A549 (cell line): ENCODE measurements around the gene PRUNE2. TPM values are rescaled to one million over a fixed set of nuclear protein-coding genes. Genes with fewer than 3 reads are reported as not detected.

ENCODE experiments used
- ATAC-seq, 2 experiments: fragments of 200-7000 bp in 1 of 2; fragments of >200 bp in 1 of 2; cut with Nextera tagmentation in 1 of 2; cut with Tn5 transposase in 1 of 2; 3 replicates each; pipeline versions ENCODE4 v1.8.0 to v1.9.1; 2018 to 2020; ENCODE audit warnings: mild to moderate bottlenecking in 1 of 2, moderate library complexity in 1 of 2
- CTCF ChIA-PET: fragments of 300-600 bp; sonication (Branson Sonifier 250); formaldehyde crosslinking; extraction: SDS; loops from one replicate; lab custom pipeline; 2021; ENCODE audit warnings: antibody characterized with exemption, inconsistent platforms; lab: Yijun Ruan, JAX
- POLR2A ChIA-PET: fragments of 350-600 bp; formaldehyde crosslinking; extraction: SDS; loops from one replicate; lab custom pipeline; 2021; ENCODE audit warnings: antibody characterized with exemption, inconsistent platforms; lab: Yijun Ruan, JAX
- DNase-seq, 2 experiments: peaks; one replicate each; pipeline versions ENCODE4 v3.0.0 to v3.0.0-alpha.2; 2011 to 2016; ENCODE audit warnings: low read depth in 1 of 2, low spot score in 1 of 2
- FAIRE-seq: peaks from 2 replicates; lab custom pipeline; 2011; peaks lifted over from hg19 to GRCh38; lab: Jason Lieb, UNC
- H3K27ac ChIP-seq, 2 experiments: fragments of >200 bp; sonication (Bioruptor Twin); formaldehyde crosslinking; 3 replicates each; pipeline ENCODE4 v1.5.1; 2016 to 2017
- H3K4me1 ChIP-seq: fragments of >200 bp; sonication (Bioruptor Twin); formaldehyde crosslinking; 3 replicates; pipeline ENCODE4 v1.6.1; 2016
- H3K4me2 ChIP-seq: fragments of >200 bp; sonication (Bioruptor Twin); formaldehyde crosslinking; 3 replicates; pipeline ENCODE4 v1.6.1; 2016
- H3K4me3 ChIP-seq: fragments of >200 bp; sonication (Bioruptor Twin); formaldehyde crosslinking; 3 replicates; pipeline ENCODE4 v1.5.1; 2016
- H3K9me3 ChIP-seq: fragments of >200 bp; sonication (Bioruptor Twin); formaldehyde crosslinking; 3 replicates; pipeline ENCODE4 v1.6.1; 2016
- BHLHE40 ChIP-seq: IDR thresholded peaks from 2 replicates; pipeline ENCODE4 v1.6.1; 2012; ENCODE audit warnings: low read depth, low read length, inconsistent platforms
- CBX2 ChIP-seq: fragments of 200-600 bp; sonication (generic); IDR thresholded peaks from 2 replicates; pipeline ENCODE4 v1.6.1; 2016; ENCODE audit warnings: low read depth, mild to moderate bottlenecking, borderline replicate concordance
- CBX8 ChIP-seq: fragments of 200-600 bp; sonication (generic); IDR thresholded peaks from 2 replicates; pipeline ENCODE4 v1.6.1; 2016
- CHD2 ChIP-seq: fragments of 150-350 bp; IDR thresholded peaks from 2 replicates; pipeline ENCODE4 v1.6.1; 2014; ENCODE audit warnings: low read length; ENCODE audit not compliant: partially characterized antibody
- CHD4 ChIP-seq: fragments of 200-600 bp; sonication (generic); IDR thresholded peaks from 2 replicates; pipeline ENCODE4 v1.6.1; 2016; ENCODE audit warnings: antibody characterized with exemption, mild to moderate bottlenecking, borderline replicate concordance
- EHF ChIP-seq: fragments of 250-450 bp; sonication (Bioruptor Pico); IDR thresholded peaks from 2 replicates; pipeline ENCODE4 v1.5.0; 2020; ENCODE audit warnings: mild to moderate bottlenecking
- ESRRA ChIP-seq: fragments of 150-350 bp; IDR thresholded peaks from 2 replicates; pipeline ENCODE4 v1.6.1; 2014; ENCODE audit warnings: mild to moderate bottlenecking, low read length, borderline replicate concordance
- FOSB ChIP-seq: fragments of 250-450 bp; sonication (Bioruptor Pico); IDR thresholded peaks from 2 replicates; pipeline ENCODE4 v1.5.0; 2020; ENCODE audit warnings: mild to moderate bottlenecking, moderate library complexity
- GATA3 ChIP-seq: IDR thresholded peaks from 2 replicates; pipeline ENCODE4 v1.6.1; 2012; ENCODE audit warnings: borderline replicate concordance
- JUNB ChIP-seq: fragments of >200 bp; sonication (Bioruptor Twin); formaldehyde crosslinking; IDR thresholded peaks from 2 replicates; pipeline ENCODE4 v1.6.1; 2016
- KDM1A ChIP-seq: fragments of 200-600 bp; sonication (generic); IDR thresholded peaks from 2 replicates; pipeline ENCODE4 v1.6.1; 2016; ENCODE audit warnings: low read depth, mild to moderate bottlenecking
- KDM5A ChIP-seq: fragments of 200-600 bp; sonication (generic); IDR thresholded peaks from 2 replicates; pipeline ENCODE4 v1.6.1; 2016; ENCODE audit warnings: antibody characterized with exemption, mild to moderate bottlenecking
- NFE2L2 ChIP-seq: fragments of 150-350 bp; conservative IDR thresholded peaks from 2 replicates; pipeline ENCODE4 v1.6.1; 2014; ENCODE audit warnings: low read length
- NPAS2 ChIP-seq: fragments of 250-450 bp; sonication (Bioruptor Pico); IDR thresholded peaks from 2 replicates; pipeline ENCODE4 v1.8.0; 2022; ENCODE audit warnings: mild to moderate bottlenecking, moderate library complexity, borderline replicate concordance
- PHF8 ChIP-seq: fragments of 200-600 bp; sonication (generic); IDR thresholded peaks from 2 replicates; pipeline ENCODE4 v1.6.1; 2016; ENCODE audit warnings: low read depth, mild to moderate bottlenecking, antibody characterized with exemption, moderate library complexity, borderline replicate concordance
- POLR2A ChIP-seq: IDR thresholded peaks from 2 replicates; pipeline ENCODE4 v1.6.1; 2012; ENCODE audit warnings: mild to moderate bottlenecking, low read length
- SMC3 ChIP-seq: fragments of >200 bp; sonication (Bioruptor Twin); formaldehyde crosslinking; IDR thresholded peaks from 3 replicates; pipeline ENCODE4 v1.6.1; 2018; ENCODE audit warnings: inconsistent platforms
- SREBF2 ChIP-seq: fragments of 450-650 bp; IDR thresholded peaks from 2 replicates; pipeline ENCODE4 v1.6.1; 2014; ENCODE audit warnings: mild to moderate bottlenecking, moderate library complexity
- TFCP2L1 ChIP-seq: fragments of 250-450 bp; sonication (Bioruptor Pico); IDR thresholded peaks from 2 replicates; pipeline ENCODE4 v1.5.0; 2021; ENCODE audit warnings: mild to moderate bottlenecking
- ZC3H11A ChIP-seq: fragments of 450-650 bp; IDR thresholded peaks from 2 replicates; pipeline ENCODE4 v1.6.1; 2014; ENCODE audit warnings: antibody characterized with exemption, mild to moderate bottlenecking
- ZFP36 ChIP-seq: fragments of 450-650 bp; IDR thresholded peaks from 2 replicates; pipeline ENCODE4 v1.6.1; 2014; ENCODE audit warnings: borderline replicate concordance; ENCODE audit not compliant: partially characterized antibody
- ZNF302 ChIP-seq: fragments of 250-450 bp; sonication (Bioruptor Pico); IDR thresholded peaks from 2 replicates; pipeline ENCODE4 v1.9.0; 2021; ENCODE audit warnings: inconsistent platforms, mild to moderate bottlenecking, moderate library complexity
- WGBS: methylation state at CpG from one replicate; pipeline ENCODE4 v1.1.6; 2017; ENCODE audit errors: missing lambda C conversion rate; 5-methylcytosine and 5-hydroxymethylcytosine counted together
- polyA plus RNA-seq, 4 experiments: library from polyadenylated mRNA; depleted of rRNA in 3 of 4; stranded (reverse); fragments of >200 nt; fragmentation: RNase III in 1 of 4; extraction: RNeasy Plus Mini Kit Qiagen cat#74134 plus additional on column Dnase treatment in 1 of 4; gene quantifications; 2 replicates in 3 of 4; 3 replicates in 1 of 4; pipeline ENCODE4 v1.2.3, GENCODE V29; 2011 to 2017
- TF ChIP-seq, protein P1 (sequence below): fragments of 250-450 bp; sonication (Bioruptor Pico); IDR thresholded peaks from 2 replicates; pipeline ENCODE4 v1.5.0; 2021; ENCODE audit warnings: mild to moderate bottlenecking, moderate library complexity, borderline replicate concordance
- TF ChIP-seq, protein P2 (sequence below): fragments of 450-650 bp; IDR thresholded peaks from 2 replicates; pipeline ENCODE4 v1.6.1; 2014; ENCODE audit warnings: antibody characterized with exemption
- TF ChIP-seq, protein P3 (sequence below): fragments of >200 bp; sonication (Bioruptor Twin); formaldehyde crosslinking; IDR thresholded peaks from 2 replicates; pipeline ENCODE4 v1.6.1; 2016
- TF ChIP-seq, protein P4 (sequence below): IDR thresholded peaks from 2 replicates; pipeline ENCODE4 v1.6.1; 2012
- TF ChIP-seq, protein P5 (sequence below): fragments of >200 bp; sonication (Bioruptor Twin); formaldehyde crosslinking; IDR thresholded peaks from 3 replicates; pipeline ENCODE4 v1.6.1; 2016

The PRUNE2 gene
- polyA plus RNA-seq, 2 of the 4 experiments (the other 2 are of a cell fraction): 0.04 TPM; not detected in 1

DNA sequence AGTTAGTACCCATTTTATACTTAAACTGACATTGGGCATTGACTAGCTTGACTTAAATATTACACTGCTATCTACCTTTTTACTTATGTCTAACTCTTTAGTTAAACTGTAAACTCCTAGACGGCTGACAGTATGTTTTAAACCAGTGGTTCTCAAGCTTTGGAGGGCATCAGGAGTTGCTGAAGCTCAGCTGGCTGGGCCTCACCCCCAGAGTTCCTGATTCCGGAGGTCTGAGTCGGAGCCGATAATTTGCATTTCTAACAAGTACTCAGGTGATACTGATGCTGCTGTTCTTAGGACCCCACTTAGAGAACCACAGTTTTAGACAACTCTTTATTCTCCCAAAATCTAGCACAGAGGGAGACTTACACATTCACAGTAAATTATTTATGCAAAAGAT lies 205.0 kb downstream of the PRUNE2 start:
- H3K4me3 ChIP-seq: no peak overlapping the region
- H3K27ac ChIP-seq: no peak overlapping the region
- no peaks in the 10 kb centered on the region for H3K4me1 ChIP-seq
- FAIRE-seq (no peak), ATAC-seq (no peak), DNase-seq (no peak)
- POLR2A ChIA-PET: interaction anchor here (1.1 kb wide), 1 partner anchor 810 kb away, joined by 3 read pairs; the partner anchor contains the start of gene PCSK5
- WGBS: 66% methylated on average over 4 of the region's 4 CpGs
- no peaks in the 10 kb centered on the region for H3K9me3 ChIP-seq
- H3K4me2 ChIP-seq: no peak overlapping the region
- CTCF ChIA-PET: interaction anchor here (0.6 to 8.4 kb wide), 8 partner anchors 9 to 276 kb away, joined by 3 to 78 read pairs (median 4); partner anchors contain the start of gene GCNT1
- TF ChIP-seq JUNB (no peak), POLR2A (no peak), NPAS2 (CRISPR knock-in tag) (no peak), ZC3H11A (no peak), ZNF302 (CRISPR knock-in tag) (no peak), NFE2L2 (no peak), BHLHE40 (no peak), CHD2 (no peak), GATA3 (no peak)
- TF ChIP-seq, protein P1, sequence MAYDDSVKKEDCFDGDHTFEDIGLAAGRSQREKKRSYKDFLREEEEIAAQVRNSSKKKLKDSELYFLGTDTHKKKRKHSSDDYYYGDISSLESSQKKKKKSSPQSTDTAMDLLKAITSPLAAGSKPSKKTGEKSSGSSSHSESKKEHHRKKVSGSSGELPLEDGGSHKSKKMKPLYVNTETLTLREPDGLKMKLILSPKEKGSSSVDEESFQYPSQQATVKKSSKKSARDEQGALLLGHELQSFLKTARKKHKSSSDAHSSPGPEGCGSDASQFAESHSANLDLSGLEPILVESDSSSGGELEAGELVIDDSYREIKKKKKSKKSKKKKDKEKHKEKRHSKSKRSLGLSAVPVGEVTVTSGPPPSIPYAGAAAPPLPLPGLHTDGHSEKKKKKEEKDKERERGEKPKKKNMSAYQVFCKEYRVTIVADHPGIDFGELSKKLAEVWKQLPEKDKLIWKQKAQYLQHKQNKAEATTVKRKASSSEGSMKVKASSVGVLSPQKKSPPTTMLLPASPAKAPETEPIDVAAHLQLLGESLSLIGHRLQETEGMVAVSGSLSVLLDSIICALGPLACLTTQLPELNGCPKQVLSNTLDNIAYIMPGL (CRISPR knock-in tag): no peak
- TF ChIP-seq, protein P2, sequence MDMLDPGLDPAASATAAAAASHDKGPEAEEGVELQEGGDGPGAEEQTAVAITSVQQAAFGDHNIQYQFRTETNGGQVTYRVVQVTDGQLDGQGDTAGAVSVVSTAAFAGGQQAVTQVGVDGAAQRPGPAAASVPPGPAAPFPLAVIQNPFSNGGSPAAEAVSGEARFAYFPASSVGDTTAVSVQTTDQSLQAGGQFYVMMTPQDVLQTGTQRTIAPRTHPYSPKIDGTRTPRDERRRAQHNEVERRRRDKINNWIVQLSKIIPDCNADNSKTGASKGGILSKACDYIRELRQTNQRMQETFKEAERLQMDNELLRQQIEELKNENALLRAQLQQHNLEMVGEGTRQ: no peak
- TF ChIP-seq, protein P3, sequence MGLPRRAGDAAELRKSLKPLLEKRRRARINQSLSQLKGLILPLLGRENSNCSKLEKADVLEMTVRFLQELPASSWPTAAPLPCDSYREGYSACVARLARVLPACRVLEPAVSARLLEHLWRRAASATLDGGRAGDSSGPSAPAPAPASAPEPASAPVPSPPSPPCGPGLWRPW: no peak

DNA sequence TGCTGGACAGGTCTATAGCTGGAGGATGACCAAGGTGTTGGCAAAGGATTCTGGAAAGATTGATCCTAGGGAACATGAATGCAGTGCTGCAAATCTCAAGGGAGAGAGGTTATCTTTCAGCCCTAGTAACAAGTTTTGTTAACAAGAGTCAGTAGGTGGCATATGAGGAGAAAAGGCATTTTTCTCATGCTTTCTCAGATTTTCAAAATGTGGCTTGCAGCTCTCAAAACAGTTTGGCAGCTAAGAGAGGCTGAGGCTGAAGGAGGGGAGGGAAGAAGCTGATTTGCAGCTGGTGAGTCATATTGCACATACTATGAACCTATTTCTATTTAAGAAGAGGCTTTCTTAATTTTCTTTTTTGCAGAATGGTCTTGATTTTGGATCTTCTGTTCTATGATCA lies 205.9 kb downstream of the PRUNE2 start:
- ATAC-seq (peak in 1 of 2 experiments; percentile 39; a peak in 2 of 6 replicates), FAIRE-seq (no peak), DNase-seq (no peak)
- POLR2A ChIA-PET: interaction anchor here (1.1 kb wide), 1 partner anchor 810 kb away, joined by 3 read pairs; the partner anchor contains the start of gene PCSK5
- Histone ChIP-seq H3K27ac (no peak overlapping the region), H3K9me3 (no peaks in the 10 kb centered on the region), H3K4me1 (no peaks in the 10 kb centered on the region), H3K4me2 (no peak overlapping the region), H3K4me3 (no peak overlapping the region)
- CTCF ChIA-PET: interaction anchor here (1.0 to 8.4 kb wide), 4 partner anchors 10 to 241 kb away, joined by 3 to 78 read pairs (median 3); partner anchors contain the start of gene GCNT1
- TF ChIP-seq, protein P4, sequence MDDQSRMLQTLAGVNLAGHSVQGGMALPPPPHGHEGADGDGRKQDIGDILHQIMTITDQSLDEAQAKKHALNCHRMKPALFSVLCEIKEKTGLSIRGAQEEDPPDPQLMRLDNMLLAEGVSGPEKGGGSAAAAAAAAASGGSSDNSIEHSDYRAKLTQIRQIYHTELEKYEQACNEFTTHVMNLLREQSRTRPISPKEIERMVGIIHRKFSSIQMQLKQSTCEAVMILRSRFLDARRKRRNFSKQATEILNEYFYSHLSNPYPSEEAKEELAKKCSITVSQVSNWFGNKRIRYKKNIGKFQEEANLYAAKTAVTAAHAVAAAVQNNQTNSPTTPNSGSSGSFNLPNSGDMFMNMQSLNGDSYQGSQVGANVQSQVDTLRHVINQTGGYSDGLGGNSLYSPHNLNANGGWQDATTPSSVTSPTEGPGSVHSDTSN: no peak
- TF ChIP-seq CBX2 (no peak), EHF (CRISPR knock-in tag) (no peak), ZFP36 (no peak), KDM5A (no peak), PHF8 (no peak), SMC3 (no peak), FOSB (CRISPR knock-in tag) (no peak), TFCP2L1 (no peak), ESRRA (no peak), CHD4 (no peak), KDM1A (no peak), CBX8 (no peak), SREBF2 (no peak)
- TF ChIP-seq, protein P5, sequence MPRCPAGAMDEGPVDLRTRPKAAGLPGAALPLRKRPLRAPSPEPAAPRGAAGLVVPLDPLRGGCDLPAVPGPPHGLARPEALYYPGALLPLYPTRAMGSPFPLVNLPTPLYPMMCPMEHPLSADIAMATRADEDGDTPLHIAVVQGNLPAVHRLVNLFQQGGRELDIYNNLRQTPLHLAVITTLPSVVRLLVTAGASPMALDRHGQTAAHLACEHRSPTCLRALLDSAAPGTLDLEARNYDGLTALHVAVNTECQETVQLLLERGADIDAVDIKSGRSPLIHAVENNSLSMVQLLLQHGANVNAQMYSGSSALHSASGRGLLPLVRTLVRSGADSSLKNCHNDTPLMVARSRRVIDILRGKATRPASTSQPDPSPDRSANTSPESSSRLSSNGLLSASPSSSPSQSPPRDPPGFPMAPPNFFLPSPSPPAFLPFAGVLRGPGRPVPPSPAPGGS: no peak
